BE2C (cell line): Measurements from ENCODE around the gene ZCCHC7.

Experiments used
- DNase-seq: peaks from one replicate; pipeline ENCODE4 v3.0.0-alpha.2; 2020
- H3K27me3 ChIP-seq: fragments of 250-450 bp; sonication (Bioruptor Pico); 2 replicates; pipeline ENCODE4 v1.5.1; 2020; ENCODE audit warnings: mild to moderate bottlenecking
- H3K36me3 ChIP-seq: fragments of 250-450 bp; sonication (Bioruptor Pico); 2 replicates; pipeline ENCODE4 v1.5.1; 2020; ENCODE audit warnings: mild to moderate bottlenecking
- H3K4me1 ChIP-seq: fragments of 250-450 bp; sonication (Bioruptor Pico); 2 replicates; pipeline ENCODE4 v1.5.1; 2020
- H3K4me3 ChIP-seq: 2 replicates; pipeline ENCODE4 v1.5.1; 2011; ENCODE audit warnings: low read depth, low read length
- H3K9me3 ChIP-seq: fragments of 250-450 bp; sonication (Bioruptor Pico); 2 replicates; pipeline ENCODE4 v1.5.1; 2020
- CTCF ChIP-seq: IDR thresholded peaks from 2 replicates; pipeline ENCODE4 v1.5.1; 2012; ENCODE audit warnings: mild to moderate bottlenecking, low read depth, low read length

Gene ZCCHC7

GRCh38 chr9:37217161-37217560 lies 96.8 kb downstream of the ZCCHC7 start:
- Histone ChIP-seq H3K4me1 (peaks cover 13% of the 10 kb centered on the region), H3K27me3 (no peaks in the 10 kb centered on the region), H3K9me3 (no peaks in the 10 kb centered on the region), H3K36me3 (no peaks in the 10 kb centered on the region), H3K4me3 (no peak overlapping the region)
- no peak for TF ChIP-seq CTCF
- no peak for DNase-seq

- DNase-seq: no peak
- no peaks in the 10 kb centered on the region for H3K27me3 ChIP-seq
- no peak for TF ChIP-seq CTCF
- H3K36me3 ChIP-seq: no peaks in the 10 kb centered on the region
- H3K9me3 ChIP-seq: no peaks in the 10 kb centered on the region
- peaks cover 17% of the 10 kb centered on the region for H3K4me1 ChIP-seq
- no peak overlapping the region for H3K4me3 ChIP-seq
Measured at GRCh38 chr9:37218800-37219425, 98.5 kb downstream of the ZCCHC7 start.

- Histone ChIP-seq H3K4me3 (no peak overlapping the region), H3K9me3 (no peaks in the 10 kb centered on the region), H3K27me3 (no peaks in the 10 kb centered on the region), H3K4me1 (peaks cover 5% of the 10 kb centered on the region; the same call in 1 of the 2 replicates), H3K36me3 (no peaks in the 10 kb centered on the region)
- DNase-seq: no peak
- TF ChIP-seq CTCF: no peak
Measured at GRCh38 chr9:37220971-37221370, 100.6 kb downstream of the ZCCHC7 start.

- no peak overlapping the region for H3K4me3 ChIP-seq
- H3K9me3 ChIP-seq: no peaks in the 10 kb centered on the region
- peaks cover 5% of the 10 kb centered on the region; the same call in 1 of the 2 replicates for H3K4me1 ChIP-seq
- TF ChIP-seq CTCF: no peak
- H3K36me3 ChIP-seq: no peaks in the 10 kb centered on the region
- DNase-seq: no peak
- no peaks in the 10 kb centered on the region for H3K27me3 ChIP-seq
Measured at GRCh38 chr9:37221489-37222106, 101.2 kb downstream of the ZCCHC7 start.

GRCh38 chr9:37229455-37229854 lies 109.1 kb downstream of the ZCCHC7 start:
- TF ChIP-seq CTCF: no peak
- no peaks in the 10 kb centered on the region; the same call in 1 of the 2 replicates for H3K36me3 ChIP-seq
- no peaks in the 10 kb centered on the region for H3K9me3 ChIP-seq
- no peaks in the 10 kb centered on the region for H3K27me3 ChIP-seq
- peaks cover 7% of the 10 kb centered on the region; the same call in 1 of the 2 replicates for H3K4me1 ChIP-seq
- no peak overlapping the region for H3K4me3 ChIP-seq
- no peak for DNase-seq

- H3K9me3 ChIP-seq: no peaks in the 10 kb centered on the region
- DNase-seq: no peak
- H3K4me3 ChIP-seq: no peak overlapping the region
- H3K36me3 ChIP-seq: no peaks in the 10 kb centered on the region; the same call in 1 of the 2 replicates
- H3K4me1 ChIP-seq: peaks cover 7% of the 10 kb centered on the region; the same call in 1 of the 2 replicates
- H3K27me3 ChIP-seq: no peaks in the 10 kb centered on the region
- no peak for TF ChIP-seq CTCF
Measured at GRCh38 chr9:37229882-37230482, 109.6 kb downstream of the ZCCHC7 start.
